Fibroblast of villous mesenchyme (primary cell): ENCODE measurements around the gene ST6GALNAC2. TPM values are rescaled to one million over a fixed set of nuclear protein-coding genes. Genes with fewer than 3 reads are reported as not detected.
A peak's percentile ranks its signal among the peaks of the same experiment; 100 is the strongest.
"Not testable (repeated sequence)": the region's sequence is repeated elsewhere in the genome, so short reads cannot be mapped to it uniquely, and the experiment has no call there.

Experiments used
- DNase-seq: peaks from one replicate; pipeline ENCODE4 v3.0.0-alpha.2; 2010; ENCODE audit warnings: low read depth
- H3K4me3 ChIP-seq: 2 replicates; pipeline ENCODE4 v1.5.1; 2011; ENCODE audit warnings: low read depth, mild to moderate bottlenecking, low read length
- total RNA-seq: library from RNA; depleted of rRNA; stranded (reverse); fragments of >200 nt; gene quantifications from 2 replicates; pipeline ENCODE4 v1.2.3, GENCODE V29; 2012
- TF ChIP-seq, protein P1 (sequence below): IDR thresholded peaks from 2 replicates; pipeline ENCODE4 v1.5.1; 2012; ENCODE audit warnings: low read depth, mild to moderate bottlenecking, low read length; ENCODE audit not compliant: insufficient read depth

The ST6GALNAC2 gene
- total RNA-seq, 1 donor = 0.86 TPM

DNA sequence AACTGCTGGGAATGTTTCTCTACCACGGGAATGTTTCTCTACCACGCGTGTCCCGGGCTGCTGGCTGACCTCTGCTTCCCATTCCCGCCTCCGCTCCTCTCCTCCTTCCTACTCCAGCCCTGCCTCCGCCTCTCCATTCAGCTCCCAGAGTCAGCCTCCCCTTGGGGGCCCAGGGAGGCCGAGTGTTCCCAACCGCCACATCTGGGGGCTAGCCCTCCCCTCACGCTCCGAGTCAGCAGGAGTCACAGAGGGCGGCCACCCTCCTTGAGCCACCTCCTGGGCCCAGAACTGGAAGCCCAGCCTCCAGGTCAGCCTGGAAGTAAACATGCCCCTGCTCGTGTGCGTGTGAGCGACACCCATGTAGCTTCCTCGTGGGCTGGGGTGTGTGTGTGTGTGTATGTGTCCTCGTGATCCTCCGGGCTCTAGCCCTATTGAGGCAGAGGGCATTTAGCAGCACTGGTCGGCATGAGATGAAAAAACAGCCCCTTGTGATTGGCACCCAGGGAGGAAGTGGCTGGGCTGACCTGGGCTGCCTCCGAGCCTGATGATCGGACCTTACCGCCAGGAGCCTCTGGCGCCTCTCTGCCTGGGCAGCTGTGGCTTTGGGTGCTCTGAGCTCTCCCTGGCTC is 55.5 kb downstream of the ST6GALNAC2 start:
- H3K4me3 ChIP-seq = no peak overlapping the region

DNA sequence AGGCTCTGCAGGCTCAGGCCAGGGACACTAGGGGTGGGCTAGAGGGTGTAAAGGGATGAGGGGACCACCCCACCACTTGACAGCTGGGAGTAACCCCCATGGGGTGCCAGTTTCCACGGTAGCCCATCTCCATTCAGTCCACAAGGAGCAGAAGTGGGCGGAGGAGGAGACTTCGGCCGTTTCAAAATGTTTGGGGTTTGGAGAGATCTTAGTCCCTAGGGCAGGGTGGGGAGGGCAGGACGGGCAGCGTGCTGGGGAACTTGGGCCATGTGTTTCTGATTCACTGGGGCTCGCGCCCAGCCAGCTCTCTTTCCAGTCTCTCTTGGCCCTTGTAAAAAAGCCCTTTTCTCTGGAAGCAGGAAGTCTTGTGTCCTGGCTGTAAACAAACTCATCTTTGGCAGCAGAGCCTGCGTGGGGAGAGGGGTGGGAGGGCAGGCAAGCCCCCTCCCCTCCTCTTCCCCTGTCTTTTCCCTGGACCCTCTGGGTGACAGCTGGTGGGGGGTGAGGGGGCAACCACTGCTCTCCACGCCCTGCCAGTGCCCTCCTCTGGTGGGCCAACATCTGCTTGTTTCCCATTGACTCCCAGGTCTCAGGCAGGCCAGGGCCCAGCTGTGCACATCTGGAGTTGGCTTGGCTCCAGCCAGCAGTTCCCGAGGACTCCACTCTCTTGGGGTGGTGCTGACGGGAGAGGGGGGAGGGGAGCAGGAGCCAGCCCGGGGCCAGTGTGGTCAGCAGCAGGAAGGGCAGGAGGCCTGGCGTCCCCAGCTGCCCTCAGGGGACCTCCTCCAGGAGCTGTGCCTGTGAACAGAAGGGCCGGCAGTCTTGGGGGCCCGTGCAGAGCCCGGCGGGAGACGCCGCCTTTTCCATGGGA is 56.2 kb downstream of the ST6GALNAC2 start:
- H3K4me3 ChIP-seq = peak overlapping the region; percentile 9
- TF ChIP-seq, protein P1, sequence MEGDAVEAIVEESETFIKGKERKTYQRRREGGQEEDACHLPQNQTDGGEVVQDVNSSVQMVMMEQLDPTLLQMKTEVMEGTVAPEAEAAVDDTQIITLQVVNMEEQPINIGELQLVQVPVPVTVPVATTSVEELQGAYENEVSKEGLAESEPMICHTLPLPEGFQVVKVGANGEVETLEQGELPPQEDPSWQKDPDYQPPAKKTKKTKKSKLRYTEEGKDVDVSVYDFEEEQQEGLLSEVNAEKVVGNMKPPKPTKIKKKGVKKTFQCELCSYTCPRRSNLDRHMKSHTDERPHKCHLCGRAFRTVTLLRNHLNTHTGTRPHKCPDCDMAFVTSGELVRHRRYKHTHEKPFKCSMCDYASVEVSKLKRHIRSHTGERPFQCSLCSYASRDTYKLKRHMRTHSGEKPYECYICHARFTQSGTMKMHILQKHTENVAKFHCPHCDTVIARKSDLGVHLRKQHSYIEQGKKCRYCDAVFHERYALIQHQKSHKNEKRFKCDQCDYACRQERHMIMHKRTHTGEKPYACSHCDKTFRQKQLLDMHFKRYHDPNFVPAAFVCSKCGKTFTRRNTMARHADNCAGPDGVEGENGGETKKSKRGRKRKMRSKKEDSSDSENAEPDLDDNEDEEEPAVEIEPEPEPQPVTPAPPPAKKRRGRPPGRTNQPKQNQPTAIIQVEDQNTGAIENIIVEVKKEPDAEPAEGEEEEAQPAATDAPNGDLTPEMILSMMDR = no peak
- DNase-seq = peak; percentile 98

More for the DNA sequence above, 55.5 kb downstream of the ST6GALNAC2 start:
- TF ChIP-seq, protein P1 = no peak
- peak; percentile 92 for DNase-seq

DNA sequence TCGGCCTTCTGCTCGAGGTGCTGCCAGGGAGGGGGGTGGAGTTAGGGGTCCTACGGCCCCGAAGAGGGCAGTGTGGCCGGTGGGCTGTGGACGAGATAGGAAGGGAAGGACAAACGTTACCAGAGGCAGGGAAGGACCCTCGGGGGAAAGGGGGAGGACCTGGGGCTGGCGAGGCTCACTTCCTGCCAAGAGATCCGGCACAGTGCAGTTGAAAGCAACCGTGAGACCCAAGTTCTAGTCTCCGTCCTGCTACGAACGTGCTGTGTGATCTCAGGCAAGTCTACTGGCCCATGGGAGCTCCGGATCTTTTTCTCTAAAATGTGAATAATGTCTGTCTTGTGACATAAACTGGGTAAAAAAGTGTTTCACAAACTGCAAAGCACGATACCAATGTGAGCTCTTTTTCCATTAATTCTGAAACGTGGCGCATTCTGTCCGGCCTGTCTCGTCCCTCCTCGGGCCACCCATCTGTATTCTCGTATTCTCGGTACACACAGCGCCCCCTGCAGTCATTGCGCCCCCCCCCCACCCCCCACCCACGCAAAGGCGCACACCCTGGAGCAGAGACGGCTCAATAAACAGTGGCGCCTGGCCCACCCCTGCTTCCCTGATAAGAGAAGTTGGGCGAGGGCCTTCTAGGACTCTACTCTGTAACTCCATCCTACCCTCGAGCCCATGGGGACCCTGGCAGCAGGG is 57.0 kb downstream of the ST6GALNAC2 start:
- H3K4me3 ChIP-seq = peak overlapping the region; percentile 32
- DNase-seq = peak; percentile 81
- TF ChIP-seq, protein P1 = peak; percentile 12

DNA sequence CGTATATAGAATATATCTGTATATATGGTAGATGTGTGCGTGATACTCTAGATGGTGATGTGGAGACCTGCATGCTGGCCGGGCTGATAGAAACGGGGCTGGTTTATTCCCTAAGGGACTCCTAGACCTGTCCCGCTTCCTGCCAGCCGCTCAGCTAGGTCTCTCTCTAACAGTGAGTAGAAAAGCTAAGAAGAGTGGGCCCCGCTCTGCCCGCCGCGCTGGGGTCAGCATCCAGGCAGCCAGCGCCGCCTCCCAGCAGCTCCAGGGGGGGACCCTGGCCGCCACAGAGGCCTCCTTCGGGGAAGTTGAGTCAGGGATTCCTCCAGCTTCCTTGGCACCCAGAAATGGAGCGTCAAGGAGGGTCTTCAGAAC is 57.5 kb downstream of the ST6GALNAC2 start:
- TF ChIP-seq, protein P1 = no peak
- peak overlapping the region; percentile 32 for H3K4me3 ChIP-seq
- DNase-seq = no peak

DNA sequence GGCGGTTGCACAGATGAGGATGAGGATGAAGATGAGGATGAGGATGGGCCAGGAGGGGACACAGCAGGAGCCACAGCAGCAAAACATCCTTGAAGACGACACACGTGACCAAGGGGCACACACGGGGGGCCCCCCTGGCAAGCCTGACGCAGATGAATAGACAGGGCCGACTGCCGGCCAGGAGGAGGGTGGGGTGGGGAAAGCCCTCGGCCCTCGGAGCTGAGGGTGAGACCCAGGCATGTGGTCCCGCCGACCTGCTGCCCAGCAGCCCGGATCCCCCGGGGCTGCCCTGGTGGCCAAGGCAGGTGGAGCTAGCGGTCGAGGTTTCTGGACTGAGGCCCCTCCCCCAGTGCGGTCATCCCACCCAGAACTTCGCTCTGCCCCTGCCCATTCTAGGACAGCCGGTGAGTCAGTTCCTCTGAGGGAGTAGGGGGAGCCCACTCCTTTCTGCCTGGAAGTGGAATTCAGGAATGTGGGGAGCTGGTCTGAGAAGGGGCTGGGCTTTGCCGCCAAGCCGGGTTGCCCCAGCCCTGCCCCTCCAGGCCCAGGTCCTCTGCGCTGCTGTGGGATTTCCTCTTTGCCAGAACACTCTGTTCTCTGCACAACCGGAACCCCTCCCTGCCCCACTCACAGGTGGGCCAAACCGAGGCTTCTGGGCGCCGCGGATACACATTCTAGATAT is 58.1 kb downstream of the ST6GALNAC2 start:
- TF ChIP-seq, protein P1 = peak; percentile 36
- DNase-seq = peak; percentile 96
- no peak overlapping the region for H3K4me3 ChIP-seq

DNA sequence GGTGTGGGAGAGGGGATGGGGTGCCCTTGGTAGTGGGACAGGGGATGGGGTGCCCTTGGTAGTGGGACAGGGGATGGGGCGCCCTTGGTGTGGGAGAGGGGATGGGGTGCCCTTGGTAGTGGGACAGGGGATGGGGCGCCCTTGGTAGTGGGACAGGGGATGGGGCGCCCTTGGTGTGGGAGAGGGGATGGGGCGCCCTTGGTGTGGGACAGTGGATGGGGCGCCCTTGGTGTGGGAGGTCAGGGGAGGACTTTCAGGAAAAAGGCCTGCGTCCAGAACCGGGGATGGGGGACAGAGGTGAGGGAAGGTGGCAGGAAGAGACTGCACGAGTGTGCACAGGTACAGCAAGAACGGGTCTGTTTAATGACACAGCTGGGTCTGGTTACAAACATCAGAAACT is 58.6 kb downstream of the ST6GALNAC2 start:
- not testable (repeated sequence) for H3K4me3 ChIP-seq, DNase-seq

DNA sequence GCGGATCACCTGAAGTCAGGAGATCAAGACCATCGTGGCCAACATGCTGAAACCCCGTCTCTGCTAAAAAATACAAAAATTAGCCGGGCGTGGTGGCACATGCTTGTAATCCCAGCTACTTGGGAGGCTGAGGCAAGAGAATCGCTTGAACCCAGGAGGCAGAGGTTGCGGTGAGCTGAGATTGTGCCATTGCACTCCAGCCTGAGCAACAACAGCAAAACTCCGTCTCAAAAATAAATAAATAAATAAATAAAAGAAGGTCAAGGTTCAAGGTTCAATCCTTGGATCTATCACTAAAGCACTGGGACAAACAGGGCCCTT is 60.2 kb downstream of the ST6GALNAC2 start:
- not testable (repeated sequence) for DNase-seq, H3K4me3 ChIP-seq
